Stimulated activated CD4-positive, alpha-beta T cell treated with anti-CD3 and anti-CD28 coated beads, Interleukin-12 subunit alpha, Interleukin-12 subunit beta, amount 100 ng/mL, for 24 hours (primary cell): ENCODE data around the gene TBC1D2.
"Not testable (repeated sequence)": the region's sequence is repeated elsewhere in the genome, so short reads cannot be mapped to it uniquely, and the experiment has no call there.

Experiments
- DNase-seq, 2 experiments: peaks; one replicate each; pipeline ENCODE4 v3.0.0-alpha.2; 2020; ENCODE audit warnings: low read depth in 2 of 2

The TBC1D2 gene

DNA sequence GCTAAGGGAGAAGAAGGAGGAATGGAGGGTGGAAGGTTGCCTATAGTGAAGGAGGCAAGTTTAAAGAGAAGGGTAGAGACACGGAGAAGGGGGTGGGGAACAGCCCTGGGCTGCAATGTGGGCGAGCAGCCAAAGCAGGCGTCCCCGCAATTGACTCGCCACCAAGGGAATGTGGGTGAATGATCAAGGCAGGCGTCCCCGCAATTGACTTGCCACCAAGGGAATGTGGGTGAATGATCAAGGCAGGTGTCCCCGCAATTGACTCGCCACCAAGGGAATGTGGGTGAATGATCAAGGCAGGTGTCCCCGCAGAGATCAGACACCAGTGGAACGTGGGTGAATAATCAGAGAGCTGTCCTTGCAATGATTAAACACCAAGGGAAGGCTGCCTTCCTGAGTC, 14.8 kb upstream of the TBC1D2 start:
- not testable (repeated sequence) for DNase-seq

DNA sequence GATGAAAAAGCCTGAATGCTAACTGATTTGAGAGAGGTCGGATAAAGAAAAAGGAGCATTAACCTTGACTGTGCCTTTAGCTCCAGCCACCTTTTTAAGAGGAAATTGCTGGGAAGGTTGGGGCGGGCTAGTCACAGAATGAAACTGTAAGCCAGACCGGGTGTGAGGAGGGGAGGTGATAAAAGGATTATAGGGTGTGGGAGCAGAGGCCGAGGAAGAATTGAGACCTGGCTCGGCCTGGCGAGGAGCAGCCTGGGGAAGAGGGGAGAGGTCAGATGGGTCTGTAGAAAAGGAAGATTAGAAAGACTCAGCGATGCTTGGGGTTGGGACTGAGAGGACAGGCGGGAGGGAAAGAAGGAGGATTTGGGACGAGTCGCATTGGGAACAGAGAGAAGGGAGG, 14.2 kb upstream of the TBC1D2 start:
- not testable (repeated sequence) for DNase-seq

GRCh38 chr9:98267556-98267955, 12.1 kb upstream of the TBC1D2 start:
- DNase-seq = not testable (repeated sequence)

DNA sequence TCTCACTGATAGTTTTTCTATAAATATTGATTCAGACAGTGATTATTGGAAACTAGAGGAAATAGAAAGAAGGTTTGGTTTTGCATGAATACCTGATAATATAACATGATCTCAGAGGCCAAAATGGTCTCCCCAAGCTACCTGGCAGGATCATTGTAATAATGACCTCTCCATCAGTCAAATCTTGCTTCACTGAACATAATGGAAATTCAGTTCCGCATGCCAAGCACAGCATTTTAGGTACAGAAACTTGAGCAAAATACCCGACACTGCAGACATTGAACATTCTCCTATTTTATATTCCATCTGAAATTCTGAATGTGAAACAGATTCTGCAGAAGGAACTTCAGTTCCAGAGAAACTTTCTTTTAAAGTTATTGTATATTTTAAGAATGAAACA, 9.1 kb upstream of the TBC1D2 start:
- no peak for DNase-seq

GRCh38 chr9:98263482-98264357, 8.3 kb upstream of the TBC1D2 start:
- peak; percentile 61 to 75 for DNase-seq

DNA sequence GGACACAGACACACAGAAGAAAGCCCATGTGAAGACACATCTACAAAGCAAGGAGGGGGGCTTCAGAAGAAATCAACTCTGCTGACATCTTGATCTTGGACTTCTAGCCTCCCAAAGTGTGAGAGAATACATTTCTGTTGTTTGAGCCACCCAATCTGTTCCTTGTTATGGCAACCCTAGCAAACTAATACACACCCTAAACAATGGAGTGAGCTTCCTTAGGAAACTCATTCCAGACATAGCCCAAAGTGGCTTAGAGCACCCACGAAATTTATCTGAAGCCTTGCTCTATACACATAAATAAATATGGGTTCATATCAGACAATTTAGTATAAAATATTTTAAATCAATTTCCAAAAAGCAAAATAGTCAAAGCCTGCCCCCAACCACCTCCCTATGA, 7.6 kb upstream of the TBC1D2 start:
- no peak for DNase-seq

DNA sequence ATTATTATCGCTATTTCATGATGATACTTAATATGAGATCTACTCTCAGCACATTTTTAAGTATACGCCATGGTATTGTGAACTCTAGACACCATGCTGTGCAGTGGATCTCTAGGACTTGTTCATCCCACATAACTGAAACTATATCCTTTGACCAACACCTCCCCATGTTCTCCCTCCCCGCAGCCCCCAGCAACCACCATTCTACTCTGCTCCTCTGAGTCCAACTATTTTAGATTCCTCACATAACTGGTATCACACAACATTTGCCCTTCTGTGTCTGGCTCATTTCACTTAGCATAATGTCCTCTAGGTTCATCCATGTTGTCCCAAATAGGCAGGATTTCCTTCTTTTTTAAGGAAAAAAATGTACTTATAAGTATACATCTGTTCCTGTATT, 6.6 kb upstream of the TBC1D2 start:
- no peak for DNase-seq

GRCh38 chr9:98260635-98261034, 5.2 kb upstream of the TBC1D2 start:
- no peak for DNase-seq

DNA sequence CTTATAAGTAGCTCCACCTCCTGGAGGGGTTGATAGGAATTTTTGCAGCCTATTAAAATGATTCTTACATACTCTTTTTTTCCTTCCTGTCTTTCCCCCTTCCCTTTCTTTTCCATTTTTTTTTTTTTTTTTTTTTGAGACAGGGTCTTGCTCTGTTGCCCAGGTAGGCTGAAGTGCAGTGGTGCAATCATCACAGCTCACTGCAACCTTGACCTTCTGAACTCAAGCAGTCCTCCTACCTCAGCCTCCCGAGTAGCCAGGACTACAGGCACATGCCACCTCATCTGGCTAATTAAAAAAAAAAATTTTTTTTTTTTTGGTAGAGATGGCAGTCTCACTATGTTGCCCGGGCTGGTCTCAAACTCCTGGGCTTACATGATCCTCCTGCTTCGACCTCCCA, 4.3 kb upstream of the TBC1D2 start:
- DNase-seq = no peak

DNA sequence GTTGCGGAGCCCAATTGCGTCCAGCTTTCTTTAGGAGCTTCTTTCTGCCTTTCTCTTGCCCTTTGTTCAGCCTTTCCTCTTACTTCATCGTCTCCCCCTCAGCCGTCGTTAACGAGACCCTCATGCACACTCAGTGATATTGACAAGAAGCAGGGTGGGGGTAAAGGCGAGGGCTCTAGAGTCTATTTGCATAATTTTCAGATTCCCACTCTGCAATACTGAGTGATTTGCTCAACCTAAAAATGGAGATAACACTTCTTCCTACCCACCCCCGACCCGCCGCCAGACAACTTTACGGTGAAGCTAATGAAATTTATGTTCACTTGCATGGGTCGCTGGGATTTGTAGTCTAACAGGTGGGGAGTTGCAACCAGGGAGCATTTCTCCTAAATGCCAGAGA, 1.3 kb upstream of the TBC1D2 start:
- peak in 1 of 2 experiments; percentile 11 for DNase-seq

- no peak for DNase-seq
Measured at GRCh38 chr9:98255061-98255577, 330 bp downstream of the TBC1D2 start.

DNA sequence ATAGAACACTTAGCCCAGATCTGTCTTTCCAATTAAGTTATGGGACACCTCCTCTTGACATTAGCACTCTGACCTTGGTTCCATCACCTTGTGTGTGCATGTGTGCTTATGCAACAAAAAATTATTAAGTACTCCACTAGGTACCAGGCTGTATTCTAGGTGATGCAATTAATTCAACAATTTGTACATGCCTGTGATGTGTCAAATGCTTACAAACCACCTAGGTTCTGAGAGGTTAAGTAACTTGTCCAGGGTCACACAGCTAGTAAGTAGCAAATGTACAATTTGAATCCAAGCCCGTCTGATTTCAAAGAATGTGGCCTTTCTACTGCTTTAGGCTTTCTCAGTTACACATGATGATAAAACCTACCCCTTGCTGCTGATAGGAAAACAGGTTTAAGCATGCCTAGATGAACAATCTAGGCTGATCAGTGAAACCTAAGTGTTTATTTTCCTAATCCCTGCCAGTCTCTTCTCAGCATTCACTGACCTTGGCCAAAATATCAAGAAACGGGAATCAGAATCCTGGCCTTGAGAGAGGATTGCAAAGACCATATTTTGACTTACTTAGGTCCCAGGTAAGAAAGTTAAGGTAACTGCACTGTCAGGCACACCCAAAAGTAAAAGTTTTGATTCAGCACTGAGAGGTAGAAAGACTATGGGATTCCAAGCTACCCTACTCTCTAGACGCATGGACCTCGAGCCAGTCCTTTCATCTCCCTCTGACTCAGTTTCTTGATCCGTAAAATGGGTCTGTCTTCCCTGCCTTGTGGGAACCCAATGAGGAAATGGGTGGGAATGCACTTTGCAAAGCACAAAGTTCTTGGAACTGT, 1.0 kb downstream of the TBC1D2 start:
- DNase-seq = no peak

GRCh38 chr9:98253565-98253964, 1.9 kb downstream of the TBC1D2 start:
- DNase-seq = no peak

DNA sequence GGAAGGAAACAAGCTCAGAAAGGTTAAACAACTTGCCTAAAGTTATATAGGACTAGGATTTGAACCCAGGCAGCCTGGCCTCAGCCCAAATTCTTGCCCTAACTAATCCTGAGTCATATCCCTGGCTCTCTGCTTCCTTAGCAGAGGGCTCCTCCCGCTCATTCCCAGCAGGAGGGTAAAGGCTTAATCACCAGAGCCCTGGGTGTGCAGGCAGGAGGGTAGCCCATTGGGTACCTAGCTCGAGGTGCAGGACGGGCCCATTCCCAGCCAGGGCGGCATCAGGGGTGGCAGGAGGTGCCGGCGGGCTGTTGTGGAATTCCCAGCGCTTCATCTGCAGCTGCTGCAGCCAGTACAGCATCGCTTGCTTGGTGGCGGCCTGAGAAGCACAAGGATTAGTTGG, 3.9 kb downstream of the TBC1D2 start:
- no peak for DNase-seq

DNA sequence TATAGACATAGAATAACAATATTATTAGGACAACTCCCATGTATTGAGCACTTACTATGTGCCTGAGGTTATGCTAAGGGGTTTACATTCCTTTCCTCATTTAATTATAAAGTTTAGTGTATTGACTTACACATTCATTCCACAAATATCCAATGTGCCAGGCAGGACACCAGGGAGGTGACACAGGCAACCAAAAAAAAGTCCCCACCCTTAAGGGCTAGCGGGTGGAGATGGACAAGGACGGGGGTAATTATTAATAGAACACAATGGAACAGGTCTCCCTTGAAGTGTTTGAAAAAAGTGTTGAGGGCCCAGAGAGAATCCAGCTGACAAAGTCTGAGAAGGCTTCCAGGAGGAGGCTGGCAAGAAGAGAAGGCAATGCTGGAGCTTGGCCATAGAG, 5.7 kb downstream of the TBC1D2 start:
- no peak for DNase-seq

DNA sequence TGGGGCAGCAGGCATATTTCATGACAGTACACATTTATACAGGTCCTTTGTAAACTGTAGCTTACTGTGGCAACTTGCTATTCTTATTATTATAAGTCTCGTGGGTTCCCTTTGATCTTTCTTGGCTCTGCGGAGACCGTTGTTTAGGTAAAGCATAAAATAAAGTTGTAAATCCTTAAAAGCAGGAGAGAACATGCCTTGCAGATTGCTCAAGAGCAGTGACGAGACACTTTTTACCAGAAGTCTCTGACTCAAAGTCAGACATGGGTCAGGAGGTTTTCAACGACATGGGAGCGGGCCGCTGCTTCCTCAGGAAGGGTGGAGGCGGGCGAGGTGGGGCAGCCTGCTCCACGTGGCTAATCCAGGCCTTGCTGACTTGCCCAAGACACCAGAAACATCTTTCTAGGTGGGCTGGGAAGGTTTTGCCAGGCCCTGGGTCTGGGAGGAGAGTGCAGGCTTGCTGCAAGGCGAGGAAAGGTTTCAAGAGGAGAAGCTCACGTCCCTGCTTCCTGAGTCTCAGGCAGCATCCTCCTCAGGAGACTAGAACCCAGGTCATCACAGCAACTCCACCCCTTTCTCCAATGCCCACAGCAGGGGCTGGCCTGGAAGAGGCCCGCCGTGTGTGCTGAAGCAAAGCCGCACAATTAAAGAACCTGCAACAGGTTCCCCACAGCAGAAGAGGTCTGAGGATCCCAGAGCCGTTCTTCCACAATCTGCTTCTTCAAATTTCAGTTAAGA, 6.5 kb downstream of the TBC1D2 start:
- no peak for DNase-seq

GRCh38 chr9:98247831-98248657, 7.4 kb downstream of the TBC1D2 start:
- DNase-seq = no peak

GRCh38 chr9:98242426-98242825, 13.0 kb downstream of the TBC1D2 start:
- no peak for DNase-seq

GRCh38 chr9:98241357-98242300, 13.8 kb downstream of the TBC1D2 start:
- DNase-seq = no peak

DNA sequence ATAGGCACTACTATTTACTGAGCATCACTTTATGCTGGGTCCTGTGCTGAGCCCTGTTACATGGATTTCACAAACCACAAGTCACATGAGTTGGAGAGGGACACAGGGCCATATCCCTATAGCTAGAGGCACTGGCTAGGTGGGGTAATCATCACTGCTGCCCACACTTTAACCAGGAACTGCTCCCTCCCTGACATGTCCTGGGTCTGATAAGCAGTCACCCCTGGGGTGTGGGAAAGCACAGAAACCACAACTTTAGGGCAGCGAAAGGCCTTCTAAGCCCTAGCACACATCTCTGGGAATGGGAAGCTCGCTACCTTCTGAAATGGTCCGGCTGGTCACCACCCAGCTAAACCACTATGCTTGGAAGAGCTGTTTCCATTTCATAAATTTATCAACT, 15.0 kb downstream of the TBC1D2 start:
- DNase-seq = no peak
